Epithelial cell of esophagus (primary cell): ENCODE results near the gene LMX1B.

Source experiments
- DNase-seq: peaks from one replicate; pipeline ENCODE4 v3.0.0; 2010; ENCODE audit warnings: low read depth
- H3K4me3 ChIP-seq: 2 replicates; pipeline ENCODE4 v1.5.1; 2011; ENCODE audit warnings: mild to moderate bottlenecking, low read length, control low read depth
- TF ChIP-seq, protein P1 (sequence below): IDR thresholded peaks from 2 replicates; pipeline ENCODE4 v1.5.1; 2011; ENCODE audit warnings: low read depth, mild to moderate bottlenecking, low read length, control low read depth, inconsistent platforms; ENCODE audit not compliant: insufficient read depth; ENCODE audit errors: missing control alignments

The LMX1B gene

DNA sequence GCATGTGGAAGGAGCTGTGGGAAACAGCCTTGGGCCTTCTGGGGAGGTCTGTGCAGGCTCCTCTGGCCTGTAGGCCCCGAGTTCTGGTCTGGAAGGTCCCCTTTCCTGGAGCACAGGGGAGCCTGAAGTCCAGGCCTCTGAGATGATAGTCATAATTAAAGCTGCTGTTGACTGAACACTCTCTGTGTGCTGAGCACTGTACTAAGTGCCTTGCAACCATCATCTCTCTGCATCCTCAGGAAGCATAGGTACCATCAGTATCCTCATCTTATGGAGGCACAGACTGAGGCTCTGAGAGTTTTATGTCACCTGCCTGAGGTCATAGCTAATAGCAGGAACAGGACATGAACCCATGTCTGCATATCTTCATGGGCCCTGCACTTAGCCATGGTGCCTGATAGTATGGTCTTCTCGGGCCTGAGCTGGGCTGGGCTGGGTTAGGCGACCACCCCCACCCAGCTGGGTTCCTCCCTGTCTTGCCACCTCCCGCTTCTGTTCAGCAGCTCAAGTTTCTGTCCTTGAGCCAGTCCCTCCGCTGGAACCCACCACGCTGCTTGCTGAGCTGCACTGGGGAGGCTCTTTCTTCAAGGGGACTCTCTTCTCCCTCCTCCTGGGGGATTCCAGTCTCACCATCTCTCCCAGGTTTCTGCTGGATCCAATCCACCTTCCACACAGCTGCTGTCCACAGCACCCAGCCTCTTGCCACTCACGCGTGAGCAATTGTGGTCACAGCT lies 27.6 kb downstream of the LMX1B start:
- H3K4me3 ChIP-seq = no peak overlapping the region
- TF ChIP-seq, protein P1, sequence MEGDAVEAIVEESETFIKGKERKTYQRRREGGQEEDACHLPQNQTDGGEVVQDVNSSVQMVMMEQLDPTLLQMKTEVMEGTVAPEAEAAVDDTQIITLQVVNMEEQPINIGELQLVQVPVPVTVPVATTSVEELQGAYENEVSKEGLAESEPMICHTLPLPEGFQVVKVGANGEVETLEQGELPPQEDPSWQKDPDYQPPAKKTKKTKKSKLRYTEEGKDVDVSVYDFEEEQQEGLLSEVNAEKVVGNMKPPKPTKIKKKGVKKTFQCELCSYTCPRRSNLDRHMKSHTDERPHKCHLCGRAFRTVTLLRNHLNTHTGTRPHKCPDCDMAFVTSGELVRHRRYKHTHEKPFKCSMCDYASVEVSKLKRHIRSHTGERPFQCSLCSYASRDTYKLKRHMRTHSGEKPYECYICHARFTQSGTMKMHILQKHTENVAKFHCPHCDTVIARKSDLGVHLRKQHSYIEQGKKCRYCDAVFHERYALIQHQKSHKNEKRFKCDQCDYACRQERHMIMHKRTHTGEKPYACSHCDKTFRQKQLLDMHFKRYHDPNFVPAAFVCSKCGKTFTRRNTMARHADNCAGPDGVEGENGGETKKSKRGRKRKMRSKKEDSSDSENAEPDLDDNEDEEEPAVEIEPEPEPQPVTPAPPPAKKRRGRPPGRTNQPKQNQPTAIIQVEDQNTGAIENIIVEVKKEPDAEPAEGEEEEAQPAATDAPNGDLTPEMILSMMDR = no peak
- DNase-seq = no peak

DNA sequence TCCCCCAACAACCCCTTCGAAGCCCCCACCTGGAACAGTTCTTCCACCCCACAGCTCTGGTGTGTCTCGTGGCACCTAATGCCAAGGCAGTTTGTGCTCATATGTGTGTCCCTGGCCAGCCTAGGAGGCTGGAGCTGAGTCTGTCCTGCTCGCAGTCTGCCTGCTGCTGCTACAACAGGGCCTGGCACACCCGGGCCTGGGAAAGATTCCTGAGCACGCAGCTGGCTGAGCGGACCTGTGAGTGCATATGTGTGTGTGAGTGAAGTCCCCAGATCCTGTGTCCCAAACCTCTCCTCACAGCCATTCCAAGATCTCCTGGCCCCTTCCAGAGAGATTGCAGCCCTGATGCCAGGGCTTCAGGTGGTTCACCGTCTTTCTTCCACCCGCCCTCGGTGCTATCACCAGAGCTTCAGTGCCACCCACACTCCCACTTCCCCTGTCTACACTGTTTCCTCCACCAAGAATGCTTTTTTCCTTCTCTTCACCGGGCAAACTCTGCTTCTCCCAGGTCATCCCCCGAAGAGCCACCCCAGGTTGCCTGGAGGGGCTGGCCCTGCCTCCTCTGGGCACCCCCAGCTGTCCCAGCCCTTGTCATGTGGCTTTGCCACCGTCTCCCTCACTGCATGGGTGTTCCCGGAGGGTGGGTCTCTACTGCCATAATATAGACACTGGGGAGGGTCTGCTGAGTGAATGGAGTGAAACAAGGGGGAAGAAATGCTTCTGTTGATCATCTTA lies 28.4 kb downstream of the LMX1B start:
- TF ChIP-seq, protein P1 = no peak
- no peak overlapping the region for H3K4me3 ChIP-seq
- no peak for DNase-seq

GRCh38 chr9:126642839-126643238 lies 29.1 kb downstream of the LMX1B start:
- no peak for DNase-seq
- TF ChIP-seq, protein P1 = no peak
- H3K4me3 ChIP-seq = no peak overlapping the region

DNA sequence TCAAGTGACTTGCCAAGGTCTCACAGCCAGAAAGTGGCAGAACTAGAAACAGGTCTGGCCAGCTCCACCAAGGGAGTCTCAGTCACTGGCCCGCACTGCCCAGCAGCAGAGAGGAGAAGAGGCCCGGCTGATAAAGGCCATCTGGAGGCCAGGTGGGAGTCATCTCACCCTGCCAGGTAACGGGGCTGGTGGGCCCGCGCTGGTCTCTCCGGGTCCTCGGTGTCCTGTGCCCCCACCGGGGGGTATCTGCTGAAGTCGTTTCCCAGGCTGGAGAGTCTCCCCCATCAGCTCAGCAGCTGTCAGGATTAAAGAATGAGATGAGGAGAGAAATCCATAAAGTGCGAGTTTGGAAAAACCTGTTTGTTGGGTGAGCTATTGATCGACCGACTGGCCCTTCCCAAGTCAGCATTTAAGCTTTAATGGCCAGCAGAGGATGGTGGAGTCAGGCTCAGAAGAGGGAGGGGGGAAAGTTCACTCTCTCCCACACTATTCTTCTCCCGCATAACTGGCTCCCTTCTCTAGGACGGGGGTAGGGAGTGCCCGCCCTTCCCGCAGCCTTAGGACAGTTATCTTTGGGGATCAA lies 30.3 kb downstream of the LMX1B start:
- TF ChIP-seq, protein P1 = no peak
- H3K4me3 ChIP-seq = no peak overlapping the region
- no peak for DNase-seq

DNA sequence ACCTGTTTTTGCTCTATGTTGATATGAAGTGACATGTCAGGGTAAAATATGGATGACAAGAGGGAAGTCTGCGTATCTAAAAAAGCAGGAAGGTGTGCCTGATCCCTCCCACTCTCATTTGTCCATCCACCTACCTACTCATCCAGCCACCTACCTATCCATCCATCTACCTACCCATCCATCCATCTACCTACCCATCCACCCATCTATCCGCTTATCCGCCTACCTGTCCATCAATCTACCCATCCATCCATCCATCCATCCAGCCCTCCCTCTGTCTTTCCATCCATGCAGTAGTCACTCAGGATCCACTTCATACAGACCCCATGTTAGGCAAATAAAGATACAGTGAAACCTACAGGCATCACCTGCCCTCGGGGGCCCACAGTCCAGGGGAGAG lies 32.4 kb downstream of the LMX1B start:
- no peak overlapping the region for H3K4me3 ChIP-seq
- no peak for DNase-seq
- TF ChIP-seq, protein P1 = no peak

DNA sequence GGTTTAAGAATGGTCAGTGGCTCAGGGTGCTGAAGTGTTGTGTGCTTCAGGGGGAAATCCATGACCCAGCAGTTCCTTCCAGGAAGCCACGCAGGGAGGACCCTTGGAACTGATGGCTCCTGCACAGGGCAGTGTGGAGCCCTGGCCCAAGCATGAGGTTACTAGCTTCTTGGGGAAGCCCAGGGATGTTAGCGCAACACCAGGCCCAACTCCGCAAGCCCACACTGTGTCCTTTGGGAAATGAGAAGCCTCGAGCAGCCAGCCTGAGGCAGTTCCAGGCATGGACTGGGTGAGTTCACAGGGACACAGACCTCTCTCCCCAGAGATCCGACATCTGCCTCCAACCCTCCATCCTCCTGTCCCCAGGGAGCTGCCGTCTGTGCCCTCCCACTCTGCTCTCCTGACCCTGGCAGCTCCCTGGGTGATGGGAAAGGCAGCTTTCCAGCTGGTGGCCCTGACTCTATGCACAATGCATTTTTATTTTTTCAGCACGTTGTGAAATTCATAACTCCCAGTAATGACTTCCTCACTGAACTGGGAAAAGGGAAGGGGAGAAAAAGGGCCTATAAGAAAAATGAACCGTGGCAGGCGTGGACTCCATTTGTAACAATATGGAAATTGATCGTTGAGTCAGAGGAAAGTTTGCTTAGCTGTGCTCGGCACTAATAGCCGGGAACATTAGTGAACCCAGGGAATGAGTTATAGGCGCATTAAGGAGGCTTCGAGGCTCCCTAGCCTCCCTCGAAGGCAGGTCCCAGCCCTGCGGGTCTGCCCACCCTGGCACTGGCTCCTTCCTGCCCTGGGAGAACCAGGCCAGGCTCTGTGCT lies 34.1 kb downstream of the LMX1B start:
- DNase-seq = no peak
- TF ChIP-seq, protein P1 = no peak
- H3K4me3 ChIP-seq = no peak overlapping the region
